ENCODE measurements around the gene CEP78. TPM values are rescaled to one million over a fixed set of nuclear protein-coding genes. Genes with fewer than 3 reads are reported as not detected.
A peak's percentile ranks its signal among the peaks of the same experiment; 100 is the strongest.
"Not testable (repeated sequence)": the region's sequence is repeated elsewhere in the genome, so short reads cannot be mapped to it uniquely, and the experiment has no call there.

Gene CEP78, protein sequence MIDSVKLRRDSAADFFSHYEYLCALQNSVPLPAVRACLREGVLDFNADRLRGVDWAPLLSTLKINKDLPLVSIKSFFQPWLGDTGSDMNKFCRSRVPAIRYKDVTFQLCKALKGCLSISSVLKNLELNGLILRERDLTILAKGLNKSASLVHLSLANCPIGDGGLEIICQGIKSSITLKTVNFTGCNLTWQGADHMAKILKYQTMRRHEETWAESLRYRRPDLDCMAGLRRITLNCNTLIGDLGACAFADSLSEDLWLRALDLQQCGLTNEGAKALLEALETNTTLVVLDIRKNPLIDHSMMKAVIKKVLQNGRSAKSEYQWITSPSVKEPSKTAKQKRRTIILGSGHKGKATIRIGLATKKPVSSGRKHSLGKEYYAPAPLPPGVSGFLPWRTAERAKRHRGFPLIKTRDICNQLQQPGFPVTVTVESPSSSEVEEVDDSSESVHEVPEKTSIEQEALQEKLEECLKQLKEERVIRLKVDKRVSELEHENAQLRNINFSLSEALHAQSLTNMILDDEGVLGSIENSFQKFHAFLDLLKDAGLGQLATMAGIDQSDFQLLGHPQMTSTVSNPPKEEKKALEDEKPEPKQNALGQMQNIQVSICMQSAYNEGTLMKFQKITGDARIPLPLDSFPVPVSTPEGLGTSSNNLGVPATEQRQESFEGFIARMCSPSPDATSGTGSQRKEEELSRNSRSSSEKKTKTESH
- 9.4 TPM for total RNA-seq
- long read RNA-seq, full-length matches to known transcripts = 4 of 15 reads
- long read RNA-seq, partial matches to known transcripts = 7 of 15 reads
- long read RNA-seq, other reads (novel, unspliced or antisense) = 4 of 15 reads

GRCh38 chr9:78235762-78236550 is at the start of gene CEP78:
Gene CEP78, plus strand, starts transcription at chr9:78236075. Its CDS starts 276 bp downstream, at chr9:78236351.
- peak; percentile 94 for DNase-seq (ENCODE audit: low spot score)

GRCh38 chr9:78187763-78188484 is 48.0 kb upstream of the CEP78 start:
- DNase-seq (ENCODE audit: low spot score) = no peak

DNA sequence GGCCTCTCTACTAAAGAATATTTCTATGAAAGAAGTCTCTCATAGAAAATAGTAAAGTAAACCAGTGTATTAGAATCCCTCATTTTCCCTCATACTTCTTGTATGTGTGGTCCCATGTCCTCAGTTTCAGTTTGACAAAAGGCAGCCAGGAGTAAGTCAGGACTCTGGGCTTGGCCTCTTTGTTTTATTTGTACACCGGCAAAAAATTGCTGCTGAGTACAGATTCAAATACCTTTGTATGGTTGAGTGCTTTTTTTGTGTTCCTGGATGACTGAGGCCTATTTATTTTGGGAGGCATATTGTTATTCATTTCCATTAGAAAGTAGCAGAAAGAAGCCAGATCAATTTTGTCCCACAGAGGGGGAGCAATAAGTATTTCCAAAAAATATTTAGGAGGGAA is 47.3 kb upstream of the CEP78 start:
- DNase-seq (ENCODE audit: low spot score) = no peak

GRCh38 chr9:78189001-78189400 is 46.9 kb upstream of the CEP78 start:
- no peak for DNase-seq (ENCODE audit: low spot score)

DNA sequence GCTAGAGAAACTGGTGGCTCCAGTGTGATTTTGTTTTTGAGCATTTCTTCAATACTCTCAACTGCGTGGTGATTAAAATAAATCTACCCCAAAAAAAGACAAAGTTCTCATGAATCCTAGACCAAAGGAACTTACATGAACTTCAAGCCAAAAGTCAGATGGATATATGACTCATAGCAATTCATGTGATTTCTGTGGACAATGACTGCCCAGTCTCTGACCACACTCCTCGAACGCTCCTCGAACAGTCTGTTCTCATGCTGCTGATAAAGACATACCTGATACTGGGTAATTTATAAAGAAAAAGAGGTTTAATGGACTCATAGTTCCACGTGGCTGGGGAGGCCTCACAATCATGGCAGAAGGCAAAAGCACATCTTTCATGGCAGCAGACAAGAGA is 46.4 kb upstream of the CEP78 start:
- DNase-seq (ENCODE audit: low spot score) = no peak

GRCh38 chr9:78191931-78192330 is 43.9 kb upstream of the CEP78 start:
- DNase-seq (ENCODE audit: low spot score) = no peak

DNA sequence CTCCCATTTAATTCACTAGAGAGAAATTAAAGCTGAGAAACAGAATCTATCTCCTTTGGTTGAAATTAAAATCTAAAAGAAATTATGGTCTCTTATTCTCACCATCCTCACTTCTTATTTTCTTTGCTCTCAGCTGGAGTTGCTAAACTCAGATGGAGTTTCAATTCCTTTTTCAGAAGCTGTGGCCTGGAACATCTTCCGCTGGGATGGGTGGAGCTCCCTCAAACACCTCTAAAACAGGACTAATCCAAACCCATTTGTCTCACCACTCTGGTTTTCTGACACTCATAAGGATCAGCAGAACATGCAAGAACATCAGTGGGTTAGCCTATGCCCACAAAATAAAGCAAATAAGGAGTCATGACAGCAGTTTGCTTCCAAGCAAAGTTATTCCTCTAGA is 39.6 kb upstream of the CEP78 start:
- no peak for DNase-seq (ENCODE audit: low spot score)

- DNase-seq (ENCODE audit: low spot score) = not testable (repeated sequence)
These were observed 34.6 kb upstream of the CEP78 start for GRCh38 chr9:78201158-78201777.

- DNase-seq (ENCODE audit: low spot score) = no peak
These were observed 28.6 kb upstream of the CEP78 start for GRCh38 chr9:78207319-78207718.

DNA sequence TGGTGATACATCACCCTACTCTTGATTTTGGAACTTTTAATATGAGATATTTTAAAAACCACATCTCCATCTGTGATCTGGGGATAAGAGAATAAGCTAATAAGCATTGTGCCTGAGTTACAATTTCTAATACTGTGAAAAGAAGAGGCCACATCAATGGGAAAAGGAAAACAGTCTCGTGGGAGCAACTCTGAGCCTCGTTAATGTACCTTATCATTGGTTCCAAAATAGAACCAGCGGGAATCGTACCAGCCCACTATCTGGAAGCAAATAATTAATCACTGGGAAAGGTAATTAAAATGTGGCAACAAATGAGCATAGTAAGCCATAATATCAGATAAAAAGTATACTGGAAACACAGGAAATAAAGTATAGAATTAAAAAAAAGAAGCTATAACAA is 28.0 kb upstream of the CEP78 start:
- no peak for DNase-seq (ENCODE audit: low spot score)

DNA sequence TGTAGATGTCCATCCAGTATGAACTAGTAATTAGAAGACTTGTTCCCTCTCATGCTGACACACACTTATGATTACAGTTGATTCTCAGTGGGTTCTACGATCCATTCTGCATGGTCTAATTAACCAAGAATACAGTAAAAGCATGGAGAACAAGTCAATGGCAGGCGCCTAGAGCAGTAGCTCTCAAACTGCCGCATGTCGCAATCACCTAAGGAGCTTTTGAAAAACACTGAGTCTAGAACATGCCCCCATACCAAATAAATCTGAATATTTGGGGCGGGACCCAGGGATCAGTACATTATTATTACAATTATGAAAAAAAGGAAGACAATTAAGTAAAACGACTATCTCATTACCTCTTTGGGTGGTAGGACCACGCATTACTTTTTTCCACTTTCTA is 26.7 kb upstream of the CEP78 start:
- no peak for DNase-seq (ENCODE audit: low spot score)

DNA sequence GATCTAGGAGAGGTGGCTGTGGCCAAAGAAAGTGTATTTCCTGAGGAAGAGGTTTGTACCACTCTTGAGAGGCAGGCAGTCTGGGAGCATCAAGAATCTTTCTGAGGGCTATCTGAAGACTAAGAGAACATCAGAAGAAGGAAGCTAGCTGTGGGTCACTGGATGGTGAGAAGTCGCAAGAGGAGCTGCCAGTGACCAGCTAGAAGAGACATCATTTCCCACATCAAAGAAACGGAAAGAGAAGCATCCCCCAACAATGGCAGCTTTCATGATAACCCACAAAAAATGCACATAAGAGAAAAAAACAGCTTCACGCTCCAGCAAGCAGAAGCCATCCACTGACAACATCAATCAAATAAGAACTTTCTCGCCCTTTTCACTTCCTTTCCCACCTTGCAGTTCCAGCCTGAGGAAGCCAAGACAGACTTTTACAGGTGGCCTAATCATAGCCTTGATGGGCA is 25.0 kb upstream of the CEP78 start:
- DNase-seq (ENCODE audit: low spot score) = no peak

- DNase-seq (ENCODE audit: low spot score) = no peak
These were observed 23.0 kb upstream of the CEP78 start for GRCh38 chr9:78212868-78213267.

GRCh38 chr9:78213712-78214111 is 22.2 kb upstream of the CEP78 start:
- no peak for DNase-seq (ENCODE audit: low spot score)

DNA sequence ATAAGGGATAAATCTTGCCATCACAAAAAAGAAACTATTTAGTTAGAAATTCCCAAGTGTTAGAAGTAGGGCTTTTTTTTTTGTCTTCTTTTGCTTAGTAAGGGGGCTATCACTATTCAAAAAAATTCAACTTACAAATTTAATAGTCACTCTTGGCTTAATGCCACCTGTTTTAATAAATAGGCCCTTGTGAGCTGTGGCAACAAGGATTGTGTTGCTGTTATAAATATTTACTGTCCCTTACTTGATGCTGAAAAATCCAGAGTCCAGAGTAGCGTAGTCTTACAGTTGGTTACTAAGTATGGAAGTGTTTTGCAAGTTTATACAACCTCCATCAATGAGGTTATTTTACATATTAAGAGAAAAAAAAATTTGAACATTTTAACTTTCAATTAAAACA is 21.4 kb upstream of the CEP78 start:
- no peak for DNase-seq (ENCODE audit: low spot score)

GRCh38 chr9:78215706-78216105 is 20.2 kb upstream of the CEP78 start:
- no peak for DNase-seq (ENCODE audit: low spot score)

DNA sequence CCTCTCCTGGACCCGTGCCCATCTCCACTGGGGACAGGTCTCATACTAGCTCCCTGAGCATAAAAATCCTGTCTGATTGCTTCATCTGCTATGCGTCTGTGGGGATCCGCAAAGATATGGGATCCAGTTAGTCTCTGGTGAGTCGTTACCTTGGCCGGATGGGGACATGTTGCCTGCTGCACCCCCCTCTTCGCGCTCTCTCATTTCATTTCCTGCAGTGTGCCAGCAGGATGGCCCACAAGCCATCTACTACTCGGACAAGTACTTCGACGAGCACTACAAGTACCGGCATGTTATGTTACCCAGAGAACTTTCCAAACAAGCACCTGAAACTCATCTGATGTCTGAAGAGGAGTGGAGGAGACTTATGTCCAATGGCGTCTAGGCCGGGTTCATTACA is 17.0 kb upstream of the CEP78 start:
- DNase-seq (ENCODE audit: low spot score) = no peak

DNA sequence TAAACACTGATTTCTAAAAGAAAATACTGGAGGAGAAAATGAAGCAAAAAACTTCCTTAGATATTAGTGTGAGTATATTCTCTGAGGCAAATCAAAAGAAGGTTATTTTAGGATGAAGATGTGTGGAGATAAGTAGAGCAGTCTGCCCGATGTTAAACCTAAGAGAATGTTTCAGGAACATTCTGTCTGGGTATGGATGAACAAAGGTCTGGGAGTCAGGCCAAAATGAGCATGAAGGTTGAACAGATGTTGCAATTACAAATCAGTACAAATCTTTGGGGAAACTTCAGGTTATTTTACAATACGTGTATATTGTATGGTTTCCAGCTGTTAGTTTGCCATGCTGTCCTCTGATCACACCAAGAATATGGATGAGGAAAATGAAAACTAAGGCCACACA is 14.4 kb upstream of the CEP78 start:
- no peak for DNase-seq (ENCODE audit: low spot score)

GRCh38 chr9:78221841-78222240 is 14.0 kb upstream of the CEP78 start:
- not testable (repeated sequence) for DNase-seq (ENCODE audit: low spot score)

DNA sequence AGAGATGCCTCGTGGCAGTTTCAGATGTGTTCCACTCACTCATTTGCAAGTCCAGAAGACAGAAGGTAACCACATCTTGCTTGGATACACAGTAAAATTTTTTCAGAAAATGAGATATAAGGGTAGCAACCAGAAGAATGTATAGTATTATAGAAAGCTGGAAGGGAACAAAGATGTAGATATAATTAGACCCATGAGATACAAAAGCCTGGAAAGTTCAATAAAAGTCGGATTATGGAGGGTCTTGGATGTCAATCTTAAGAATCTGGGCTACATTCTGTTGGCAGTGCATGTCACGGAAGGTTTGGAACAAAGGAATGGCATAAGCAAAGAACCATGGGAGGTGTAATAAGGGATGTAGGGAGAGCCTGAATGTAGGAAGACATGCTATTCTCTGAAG is 5.1 kb upstream of the CEP78 start:
- DNase-seq (ENCODE audit: low spot score) = no peak

All from mesenteric fat pad (tissue), 1 donor.